IPS DF 19.7 (cell line): ENCODE results near the gene USP30.
"Not testable (repeated sequence)": the region's sequence is repeated elsewhere in the genome, so short reads cannot be mapped to it uniquely, and the experiment has no call there.

ENCODE experiments used
- DNase-seq: peaks from one replicate; pipeline ENCODE4 v3.0.0-alpha.2; 2013; ENCODE audit warnings: low read depth, low spot score

The USP30 gene, protein sequence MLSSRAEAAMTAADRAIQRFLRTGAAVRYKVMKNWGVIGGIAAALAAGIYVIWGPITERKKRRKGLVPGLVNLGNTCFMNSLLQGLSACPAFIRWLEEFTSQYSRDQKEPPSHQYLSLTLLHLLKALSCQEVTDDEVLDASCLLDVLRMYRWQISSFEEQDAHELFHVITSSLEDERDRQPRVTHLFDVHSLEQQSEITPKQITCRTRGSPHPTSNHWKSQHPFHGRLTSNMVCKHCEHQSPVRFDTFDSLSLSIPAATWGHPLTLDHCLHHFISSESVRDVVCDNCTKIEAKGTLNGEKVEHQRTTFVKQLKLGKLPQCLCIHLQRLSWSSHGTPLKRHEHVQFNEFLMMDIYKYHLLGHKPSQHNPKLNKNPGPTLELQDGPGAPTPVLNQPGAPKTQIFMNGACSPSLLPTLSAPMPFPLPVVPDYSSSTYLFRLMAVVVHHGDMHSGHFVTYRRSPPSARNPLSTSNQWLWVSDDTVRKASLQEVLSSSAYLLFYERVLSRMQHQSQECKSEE

GRCh38 chr12:109052414-109053323 is at the start of gene USP30:
USP30 (plus strand) TSS chr12:109052576; CDS start chr12:109052679, 103 bp downstream.
- no peak for DNase-seq

DNA sequence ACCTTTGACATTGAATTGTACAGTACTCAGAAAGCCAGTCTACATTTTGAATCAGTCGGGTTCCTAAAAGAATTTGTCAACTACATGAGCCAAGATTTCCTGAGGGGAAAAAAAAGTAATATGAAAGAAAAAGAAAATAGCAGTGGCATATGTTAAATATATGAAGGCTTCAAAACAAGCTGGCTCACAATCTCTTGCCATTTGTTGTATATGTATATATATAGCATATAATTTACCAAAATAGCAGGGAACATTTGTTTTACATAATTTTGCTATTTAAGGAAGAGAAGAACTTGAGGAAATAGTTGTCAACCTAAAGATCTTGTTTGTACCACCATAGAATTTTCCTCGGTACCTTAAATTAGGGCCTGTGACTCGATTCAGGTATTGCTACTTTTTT is 48.4 kb upstream of the USP30 start:
- no peak for DNase-seq

DNA sequence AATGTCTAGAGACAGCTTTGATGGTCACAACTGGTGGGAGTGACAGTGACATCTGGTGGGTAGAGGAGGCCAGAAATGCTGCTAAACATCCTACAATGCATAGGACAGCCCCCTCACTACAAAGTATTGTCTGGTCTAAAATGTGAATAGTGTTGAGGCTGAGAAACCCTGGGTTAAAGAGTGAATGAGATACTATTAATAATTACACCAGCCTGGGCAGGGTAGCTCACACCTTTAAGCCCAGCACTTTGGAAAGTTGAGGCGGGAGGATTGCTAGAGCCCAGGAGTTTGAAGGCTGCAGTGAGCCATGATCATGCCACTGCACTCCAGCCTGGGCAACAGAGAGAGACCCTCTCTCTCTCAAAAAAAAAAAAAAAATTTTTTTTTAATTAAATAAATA is 42.6 kb upstream of the USP30 start:
- no peak for DNase-seq

GRCh38 chr12:109010259-109010658 is 42.1 kb upstream of the USP30 start:
- DNase-seq, result no peak

DNA sequence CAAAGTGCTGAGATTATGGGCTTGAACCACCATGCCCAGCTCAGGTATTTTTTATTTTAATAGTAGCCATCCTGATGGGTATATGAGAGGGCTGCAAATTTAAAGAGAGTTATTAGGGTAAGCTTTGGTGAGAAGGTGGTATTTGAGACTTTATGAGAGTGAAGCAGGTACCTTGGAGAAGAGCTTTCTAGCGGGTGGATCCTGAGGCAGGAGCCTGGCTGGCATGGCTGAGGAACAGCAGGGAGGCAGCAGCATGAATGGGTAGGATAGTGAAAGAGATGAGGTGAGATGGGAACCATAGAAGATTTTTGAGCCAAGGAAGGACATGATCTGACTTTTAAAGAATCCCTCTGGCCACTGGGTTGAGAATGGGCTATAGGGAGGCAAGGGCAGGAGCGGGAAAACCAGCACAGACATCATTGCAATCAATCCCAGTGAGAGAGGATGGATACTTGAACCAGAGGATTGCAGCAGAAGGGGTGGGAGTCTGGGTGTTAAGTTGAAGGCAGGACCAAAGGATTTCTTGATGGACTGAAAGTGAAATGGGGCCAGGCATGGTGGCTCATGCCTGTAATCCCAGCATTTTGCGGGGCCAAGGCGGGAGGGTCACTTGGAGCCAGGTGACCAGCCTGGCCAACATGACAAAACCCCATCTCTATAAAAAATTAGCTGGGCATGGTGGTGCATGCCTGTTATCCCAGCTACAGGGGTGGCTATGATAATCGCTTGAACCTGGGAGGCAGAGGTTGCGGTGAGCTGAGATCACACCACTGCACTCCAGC is 37.2 kb upstream of the USP30 start:
- no peak for DNase-seq

- no peak for DNase-seq
These were observed 36.4 kb upstream of the USP30 start for GRCh38 chr12:109016016-109016415.

- DNase-seq, result no peak
These were observed 35.4 kb upstream of the USP30 start for GRCh38 chr12:109016978-109017377.

DNA sequence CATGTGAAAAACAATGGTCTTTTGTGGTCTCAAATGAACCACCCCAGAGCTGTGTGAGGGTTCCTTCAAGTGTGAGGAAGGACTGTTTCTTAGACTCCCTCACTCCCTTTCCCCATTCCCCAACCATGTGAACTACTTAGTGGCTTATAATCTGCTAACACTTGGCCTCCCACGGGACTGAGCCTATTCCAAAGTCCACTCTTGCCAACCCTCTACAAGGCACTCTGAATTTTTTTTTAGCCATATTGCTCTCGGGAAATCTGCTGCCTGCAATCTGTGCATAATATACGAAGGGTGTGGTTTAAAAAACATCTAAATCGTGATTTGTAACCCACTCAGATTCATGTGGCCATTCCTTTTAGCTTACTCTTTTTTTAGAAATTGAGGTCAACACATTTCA is 34.1 kb upstream of the USP30 start:
- no peak for DNase-seq

DNA sequence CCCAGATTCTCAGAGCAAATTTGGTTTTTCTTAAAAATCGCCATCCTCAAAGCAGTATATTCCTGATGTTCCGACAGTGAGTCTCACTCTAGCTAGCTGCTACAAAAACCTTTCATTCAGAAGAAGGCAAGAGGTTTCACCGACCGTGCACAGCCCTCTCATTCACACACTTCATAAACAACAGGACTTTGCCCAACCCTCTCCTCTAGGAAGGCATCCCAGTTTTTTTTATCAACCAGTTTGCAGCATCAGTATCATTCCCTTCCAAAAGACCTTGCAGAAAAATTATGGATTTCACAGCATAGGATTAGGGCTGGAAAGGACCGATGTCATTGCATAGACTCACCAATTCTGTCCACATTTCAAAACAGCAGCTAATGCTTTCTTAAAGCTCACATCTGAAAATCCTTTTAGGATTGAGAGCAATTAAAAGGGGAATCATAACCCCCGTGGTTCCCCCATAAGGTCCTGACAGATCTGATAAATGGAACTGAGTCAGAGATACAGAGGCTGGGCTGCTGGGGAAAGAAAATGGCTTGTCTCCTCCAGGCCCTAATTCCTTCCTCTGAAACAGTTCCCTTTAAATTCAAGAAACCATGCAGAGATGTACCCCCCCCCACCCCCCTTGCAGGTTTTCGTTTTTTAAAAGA is 32.1 kb upstream of the USP30 start:
- no peak for DNase-seq

GRCh38 chr12:109020796-109021380 is 31.5 kb upstream of the USP30 start, which contains the start of gene SVOP:
SVOP (minus strand) TSS chr12:109021068; CDS start chr12:109020868, 200 bp downstream.
- peak; percentile 48 for DNase-seq

GRCh38 chr12:109027767-109028166 is 24.6 kb upstream of the USP30 start:
- no peak for DNase-seq

DNA sequence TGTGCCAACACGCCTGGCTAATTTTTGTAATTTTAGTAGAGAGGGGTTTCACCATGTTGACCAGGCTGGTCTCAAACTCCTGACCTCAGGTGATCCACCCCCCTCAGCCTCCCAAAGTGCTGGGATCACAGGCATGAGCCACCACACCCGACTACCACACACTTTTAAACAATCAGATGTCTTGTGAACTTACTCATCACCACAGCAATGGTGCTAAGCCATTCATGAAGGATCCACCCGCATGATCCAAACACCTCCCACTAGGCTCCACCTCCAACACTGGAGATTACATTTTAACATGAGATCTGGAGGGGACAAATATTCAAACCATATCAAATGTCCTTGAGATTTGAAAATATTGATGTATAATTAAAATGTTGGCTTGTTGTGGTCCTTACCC is 23.8 kb upstream of the USP30 start:
- DNase-seq, result not testable (repeated sequence)

DNA sequence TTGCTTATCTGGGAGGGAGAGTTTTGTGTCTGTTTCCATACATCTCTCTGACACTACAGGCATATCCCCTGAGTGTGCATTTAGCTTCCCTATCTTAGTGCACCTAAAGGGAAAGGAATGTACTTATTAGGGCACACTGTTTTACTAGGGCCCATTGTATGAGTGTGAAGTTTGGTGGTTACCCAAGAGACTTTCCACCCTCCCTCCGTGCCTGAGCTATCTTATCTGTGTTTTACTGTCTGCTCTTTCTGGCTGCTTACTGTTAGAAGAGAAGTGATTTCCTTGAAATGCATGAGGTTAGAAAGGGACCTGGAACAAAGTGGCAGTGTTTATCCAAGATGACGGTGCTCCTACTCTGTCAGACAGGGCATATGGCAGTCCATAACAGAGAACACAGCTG is 23.0 kb upstream of the USP30 start:
- no peak for DNase-seq

DNA sequence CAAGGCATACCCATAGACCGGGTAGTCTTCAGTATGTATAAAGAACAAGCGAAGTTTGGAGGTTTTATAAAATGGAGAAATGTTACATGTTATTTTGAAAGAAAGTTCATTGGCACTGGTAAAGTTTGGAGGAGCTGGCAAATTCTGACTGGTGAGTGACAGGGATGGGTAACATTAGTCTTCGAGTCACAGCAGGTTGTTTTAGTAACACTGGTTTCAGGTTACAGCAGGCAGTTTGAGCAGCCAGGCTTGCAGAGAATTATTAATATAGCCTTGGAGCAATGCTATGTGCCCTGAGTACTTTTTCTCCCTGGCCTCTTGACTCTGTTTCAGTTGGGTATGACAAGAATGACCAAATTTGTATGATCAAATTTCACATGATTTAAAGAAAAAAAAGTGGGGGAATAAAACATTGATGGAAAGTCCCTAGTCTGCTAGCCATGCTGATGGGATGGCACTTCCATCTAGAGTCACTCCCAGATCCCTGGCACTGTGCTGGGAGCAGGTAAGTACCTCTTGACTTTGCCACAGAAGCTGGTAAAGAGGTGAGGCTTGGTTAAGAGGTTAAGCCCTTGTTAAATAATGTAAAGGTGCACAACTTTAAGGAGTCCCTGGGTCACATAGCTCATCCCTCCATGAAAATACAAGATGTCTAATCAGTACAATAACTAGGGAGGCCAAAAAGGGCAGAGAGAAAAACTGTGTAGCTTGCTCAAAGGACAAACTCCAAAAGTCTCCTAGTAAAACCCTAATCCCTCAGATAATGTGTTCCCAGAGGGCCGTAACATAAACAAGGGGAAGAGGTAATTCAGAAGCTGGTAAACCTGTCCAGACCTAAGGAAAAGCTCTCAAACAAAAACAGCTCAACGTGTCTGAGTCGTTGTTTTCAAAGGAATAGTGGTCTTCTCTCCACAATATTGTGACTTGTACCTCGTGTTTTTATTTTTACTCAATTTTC is 18.9 kb upstream of the USP30 start:
- DNase-seq, result no peak

DNA sequence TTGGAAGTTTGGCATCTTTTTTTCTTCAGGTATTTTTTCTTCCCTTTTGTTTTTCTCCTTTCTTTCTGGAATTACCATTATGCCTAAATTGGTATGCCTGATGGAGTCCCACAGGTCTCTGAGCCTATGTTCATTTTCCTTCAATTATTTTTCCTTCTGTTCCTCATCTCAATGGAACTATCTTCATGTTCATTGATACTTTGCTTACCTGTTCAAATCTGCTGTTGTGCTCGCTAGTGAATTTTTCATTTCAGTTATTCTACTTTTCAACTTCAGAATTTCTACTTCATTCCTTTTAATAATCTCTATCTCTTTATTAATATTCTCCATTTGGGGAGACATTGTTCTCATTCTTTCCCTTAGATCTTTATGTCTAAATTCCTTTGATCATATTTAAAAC is 15.4 kb upstream of the USP30 start:
- DNase-seq, result no peak

DNA sequence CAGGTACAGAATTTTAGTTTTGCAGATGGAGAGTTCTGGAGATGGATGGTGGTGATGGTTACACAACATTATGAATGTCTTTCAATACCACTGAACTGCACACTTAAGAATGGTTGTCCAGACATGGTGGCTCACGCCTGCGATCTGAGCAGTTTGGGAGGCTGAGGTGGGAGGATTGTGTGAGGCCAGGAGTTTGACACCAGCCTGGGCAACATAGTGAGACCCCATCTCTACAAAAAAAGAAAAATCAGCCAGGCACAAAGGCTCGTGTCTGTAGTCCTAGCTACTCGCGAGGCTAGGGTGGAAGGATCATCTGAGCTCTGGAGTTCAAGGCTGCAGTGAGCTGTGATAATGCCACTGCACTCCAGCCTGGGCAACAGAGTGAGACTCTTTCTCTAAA is 8.1 kb upstream of the USP30 start:
- DNase-seq, result no peak

GRCh38 chr12:109047081-109047805 is 5.1 kb upstream of the USP30 start:
- no peak for DNase-seq

GRCh38 chr12:109048706-109049105 is 3.7 kb upstream of the USP30 start:
- DNase-seq, result not testable (repeated sequence)

DNA sequence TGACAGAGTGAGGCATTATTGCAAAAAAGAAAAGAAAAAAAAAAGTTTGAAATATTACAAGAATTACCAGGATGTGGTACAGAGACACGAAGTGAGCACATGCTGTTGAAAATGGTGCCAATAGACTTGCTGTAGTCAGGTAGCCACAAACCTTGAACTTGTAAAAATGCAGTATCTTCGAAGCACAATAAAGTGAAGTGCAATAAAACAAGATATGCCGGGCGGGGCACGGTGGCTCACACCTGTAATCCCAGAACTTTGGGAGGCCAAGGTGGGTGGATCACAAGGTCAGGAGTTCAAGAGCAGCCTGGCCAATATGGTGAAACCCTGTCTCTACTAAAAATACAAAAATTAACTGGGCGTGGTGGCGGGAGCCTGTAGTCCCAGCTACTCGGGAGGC is 2.6 kb upstream of the USP30 start:
- DNase-seq, result not testable (repeated sequence)
